ENCODE results near the gene RPS24. TPM values are rescaled to one million over a fixed set of nuclear protein-coding genes. Genes with fewer than 3 reads are reported as not detected.

The RPS24 gene
- total RNA-seq, 2 experiments from 2014 or later: 2,309 to 2,336 TPM

GRCh38 chr10:78079411-78079810 lies 45.7 kb downstream of the RPS24 start:
- no peaks in the 10 kb centered on the region for H3K36me3 Mint-ChIP-seq

GRCh38 chr10:78081292-78081691 lies 47.6 kb downstream of the RPS24 start:
- Mint-ChIP-seq H3K4me1 (no peaks in the 10 kb centered on the region), H3K36me3 (no peaks in the 10 kb centered on the region), H3K4me3 (no peak overlapping the region), H3K27ac (no peak overlapping the region), H3K9me3 (peaks cover 2% of the 10 kb centered on the region), H3K27me3 (peaks cover 4% of the 10 kb centered on the region)
- no peak for DNase-seq

More at GRCh38 chr10:78079411-78079810, 45.7 kb downstream of the RPS24 start:
- Mint-ChIP-seq H3K4me3 (no peak overlapping the region), H3K27ac (no peak overlapping the region), H3K9me3 (peaks cover 4% of the 10 kb centered on the region), H3K4me1 (no peaks in the 10 kb centered on the region), H3K27me3 (no peaks in the 10 kb centered on the region)
- no peak for DNase-seq

GRCh38 chr10:78082636-78083035 lies 49.0 kb downstream of the RPS24 start:
- DNase-seq: no peak
- no peaks in the 10 kb centered on the region for H3K4me1 Mint-ChIP-seq
- no peaks in the 10 kb centered on the region for H3K36me3 Mint-ChIP-seq
- no peak overlapping the region for H3K4me3 Mint-ChIP-seq
- H3K9me3 Mint-ChIP-seq: no peaks in the 10 kb centered on the region
- no peak overlapping the region for H3K27ac Mint-ChIP-seq
- H3K27me3 Mint-ChIP-seq: peaks cover 4% of the 10 kb centered on the region

Other genes starting within 250 kb of the RPS24 start
- 1 to 10 TPM; 1.6 to 2.1 TPM for gene DLG5, start 107.1 kb upstream of the RPS24 start, total RNA-seq
- 10 to 100 TPM; 25.2 to 26.7 TPM for gene POLR3A, start 4.3 kb upstream of the RPS24 start, total RNA-seq